ENCODE data around the gene NBEAL2. TPM values are rescaled to one million over a fixed set of nuclear protein-coding genes. Genes with fewer than 3 reads are reported as not detected.
A peak's percentile ranks its signal among the peaks of the same experiment; 100 is the strongest.

The NBEAL2 gene
- total and polyA plus RNA-seq, 2 experiments from 2014 or later, result 38.6 to 42.2 TPM

GRCh38 chr3:46948830-46949671 is 30.4 kb upstream of the NBEAL2 start:
- no peak overlapping the region for H3K4me3 ChIP-seq
- peaks cover 83% of the 10 kb centered on the region for H3K79me2 ChIP-seq
- TF ChIP-seq EZH2phosphoT487 (IDR thresholded peaks at IDR 0.05; ENCODE audit: low read depth, severe bottlenecking, unreplicated experiment), result no peak
- no peak for TF ChIP-seq EZH2 (IDR thresholded peaks at IDR 0.05; ENCODE audit: borderline replicate concordance)
- no peak for TF ChIP-seq CTCF (IDR thresholded peaks at IDR 0.05; ENCODE audit: poor library complexity)
- peak overlapping the region; percentile 30 for H3K4me2 ChIP-seq
- 56% methylated on average over 6 of the region's 6 CpGs for WGBS (ENCODE audit: low lambda C conversion rate, missing lambda C conversion rate)
- H3K9me3 ChIP-seq (ENCODE audit: low read depth), result no peaks in the 10 kb centered on the region
- peaks cover 23% of the 10 kb centered on the region for H4K20me1 ChIP-seq (ENCODE audit: insufficient read depth, poor library complexity, severe bottlenecking)
- no peaks in the 10 kb centered on the region for H3K36me3 ChIP-seq (replicated peaks; ENCODE audit: insufficient read depth, low read depth)
- peak; percentile 63 for DNase-seq (ENCODE audit: low spot score)
- no peaks in the 10 kb centered on the region for H3K9me2 ChIP-seq (replicated peaks; ENCODE audit: insufficient read depth)
- no peak overlapping the region for H2AFZ ChIP-seq
- peak overlapping the region; percentile 99 for H3K27ac ChIP-seq
- peaks cover 68% of the 10 kb centered on the region for H3K4me1 ChIP-seq (ENCODE audit: insufficient read depth)
- H3K27me3 ChIP-seq, result no peaks in the 10 kb centered on the region

DNA sequence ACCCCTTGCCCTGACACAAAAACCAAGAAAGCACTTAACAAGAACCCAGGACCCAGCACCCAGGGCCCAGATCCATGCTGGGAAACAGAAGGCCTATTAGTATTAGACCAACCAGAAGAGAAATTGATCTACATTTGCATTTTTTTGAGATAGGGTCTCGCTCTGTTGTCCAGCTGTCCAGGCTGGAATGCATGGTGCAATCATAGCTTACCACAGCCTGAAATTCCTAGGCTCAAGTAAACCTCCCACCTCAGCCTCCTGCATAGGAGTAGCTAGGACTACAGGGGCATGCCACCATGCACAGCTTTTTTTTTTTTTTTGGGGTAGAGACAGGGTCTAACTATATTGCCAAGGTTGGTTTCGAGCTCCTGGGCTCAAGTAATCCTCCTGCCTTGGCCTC is 29.3 kb upstream of the NBEAL2 start:
- WGBS (ENCODE audit: low lambda C conversion rate, missing lambda C conversion rate), result 93% methylated on average over 2 of the region's 2 CpGs
- Histone ChIP-seq H3K9me2 (replicated peaks; ENCODE audit: insufficient read depth) (no peaks in the 10 kb centered on the region), H3K4me1 (ENCODE audit: insufficient read depth) (peaks cover 62% of the 10 kb centered on the region), H3K27me3 (no peaks in the 10 kb centered on the region), H3K79me2 (peaks cover 84% of the 10 kb centered on the region), H3K4me3 (no peak overlapping the region), H3K4me2 (no peak overlapping the region), H3K9me3 (ENCODE audit: low read depth) (no peaks in the 10 kb centered on the region), H3K36me3 (replicated peaks; ENCODE audit: insufficient read depth, low read depth) (no peaks in the 10 kb centered on the region), H3K27ac (peak overlapping the region; percentile 22), H2AFZ (no peak overlapping the region), H4K20me1 (ENCODE audit: insufficient read depth, poor library complexity, severe bottlenecking) (peaks cover 30% of the 10 kb centered on the region)
- TF ChIP-seq EZH2 (IDR thresholded peaks at IDR 0.05; ENCODE audit: borderline replicate concordance), result no peak
- TF ChIP-seq CTCF (IDR thresholded peaks at IDR 0.05; ENCODE audit: poor library complexity), result no peak
- TF ChIP-seq EZH2phosphoT487 (IDR thresholded peaks at IDR 0.05; ENCODE audit: low read depth, severe bottlenecking, unreplicated experiment), result no peak
- no peak for DNase-seq (ENCODE audit: low spot score)

- H3K27ac ChIP-seq, result peak overlapping the region; percentile 22
- TF ChIP-seq EZH2 (IDR thresholded peaks at IDR 0.05; ENCODE audit: borderline replicate concordance) (no peak), EZH2phosphoT487 (IDR thresholded peaks at IDR 0.05; ENCODE audit: low read depth, severe bottlenecking, unreplicated experiment) (no peak), CTCF (IDR thresholded peaks at IDR 0.05; ENCODE audit: poor library complexity) (no peak)
- H3K9me3 ChIP-seq (ENCODE audit: low read depth), result no peaks in the 10 kb centered on the region
- H2AFZ ChIP-seq, result no peak overlapping the region
- H3K36me3 ChIP-seq (replicated peaks; ENCODE audit: insufficient read depth, low read depth), result no peaks in the 10 kb centered on the region
- H3K9me2 ChIP-seq (replicated peaks; ENCODE audit: insufficient read depth), result no peaks in the 10 kb centered on the region
- no peak overlapping the region for H3K4me2 ChIP-seq
- no peak for DNase-seq (ENCODE audit: low spot score)
- H3K27me3 ChIP-seq, result no peaks in the 10 kb centered on the region
- H3K4me1 ChIP-seq (ENCODE audit: insufficient read depth), result peaks cover 62% of the 10 kb centered on the region
- WGBS (ENCODE audit: low lambda C conversion rate, missing lambda C conversion rate), result 89% methylated on average over 7 of the region's 7 CpGs
- H3K79me2 ChIP-seq, result peaks cover 84% of the 10 kb centered on the region
- H3K4me3 ChIP-seq, result no peak overlapping the region
- H4K20me1 ChIP-seq (ENCODE audit: insufficient read depth, poor library complexity, severe bottlenecking), result peaks cover 32% of the 10 kb centered on the region
Measured at GRCh38 chr3:46950650-46951241, 28.7 kb upstream of the NBEAL2 start.

Measured in hepatocyte (in vitro differentiated cells).